H1 (cell line): Measurements from ENCODE around the gene PIK3C2G. TPM values are rescaled to one million over a fixed set of nuclear protein-coding genes. Genes with fewer than 3 reads are reported as not detected.

Experiments used
- CTCF ChIA-PET: fragments of 300-600 bp; sonication (Branson Sonifier 250); formaldehyde crosslinking; loops from one replicate; lab custom pipeline; 2021; ENCODE audit not compliant: partially characterized antibody; lab: Charles Lee
- POLR2A ChIA-PET: fragments of 300-600 bp; sonication (Branson Sonifier 250); formaldehyde crosslinking; loops from one replicate; lab custom pipeline; 2021; ENCODE audit warnings: inconsistent platforms; ENCODE audit not compliant: partially characterized antibody; lab: Charles Lee
- DNase-seq, 2 experiments: peaks; one replicate each; pipeline versions ENCODE4 v3.0.0 to v3.0.0-alpha.2; 2010 to 2022; ENCODE audit warnings: low spot score in 2 of 2, low read depth in 1 of 2, mixed read lengths in 1 of 2
- FAIRE-seq: peaks from 2 replicates; lab custom pipeline; 2011; peaks lifted over from hg19 to GRCh38; lab: Jason Lieb, UNC
- H2AFZ ChIP-seq: 2 replicates; pipeline ENCODE4 v1.8.1; 2012; ENCODE audit warnings: low read length, inconsistent platforms
- H2AK5ac ChIP-seq: 2 replicates; pipeline ENCODE4 v1.6.1; 2013; ENCODE audit warnings: low read depth, low read length
- H2BK120ac ChIP-seq: replicated peaks from 2 replicates; pipeline ENCODE3; 2013; ENCODE audit warnings: low read depth, low read length, inconsistent platforms
- H2BK12ac ChIP-seq: 2 replicates; pipeline ENCODE4 v1.6.1; 2013; ENCODE audit warnings: low read depth, low read length
- H2BK15ac ChIP-seq: 2 replicates; pipeline ENCODE4 v1.6.1; 2013; ENCODE audit warnings: low read length
- H2BK20ac ChIP-seq: 2 replicates; pipeline ENCODE4 v1.6.1; 2013; ENCODE audit warnings: low read length
- H2BK5ac ChIP-seq: 2 replicates; pipeline ENCODE4 v1.6.1; 2013; ENCODE audit warnings: low read depth, low read length
- H3K14ac ChIP-seq: 2 replicates; pipeline ENCODE4 v1.6.1; 2013; ENCODE audit warnings: inconsistent platforms; ENCODE audit not compliant: insufficient read length
- H3K18ac ChIP-seq: 2 replicates; pipeline ENCODE4 v1.6.1; 2013; ENCODE audit warnings: low read length; ENCODE audit errors: extremely low read depth
- H3K23ac ChIP-seq: 2 replicates; pipeline ENCODE4 v1.6.1; 2013; ENCODE audit warnings: inconsistent platforms; ENCODE audit not compliant: insufficient read length
- H3K23me2 ChIP-seq: 2 replicates; pipeline ENCODE4 v1.6.1; 2013; ENCODE audit warnings: low read depth, low read length
- H3K27ac ChIP-seq: 2 replicates; pipeline ENCODE4 v1.6.1; 2011; ENCODE audit warnings: low read depth, low read length, inconsistent platforms
- H3K27me3 ChIP-seq, 4 experiments: replicated peaks in 1 of 4; 1 replicate in 1 of 4; 2 replicates in 3 of 4; pipeline versions ENCODE4 v1.6.1 to v1.8.1; 2011 to 2013; ENCODE audit warnings: low read length in 3 of 4, mild to moderate bottlenecking in 3 of 4, inconsistent platforms in 2 of 4, mixed read lengths in 2 of 4, moderate library complexity in 1 of 4; ENCODE audit not compliant: control insufficient read depth in 3 of 4, insufficient read depth in 3 of 4; ENCODE audit errors: extremely low read depth in 1 of 4
- H3K36me3 ChIP-seq, 4 experiments: 2 replicates each; pipeline versions ENCODE4 v1.6.1 to v1.8.1; 2011 to 2013; ENCODE audit warnings: mild to moderate bottlenecking in 4 of 4, low read length in 3 of 4, moderate library complexity in 2 of 4, control low read depth in 1 of 4, inconsistent platforms in 1 of 4; ENCODE audit not compliant: insufficient read depth in 4 of 4, control insufficient read depth in 2 of 4
- H3K4ac ChIP-seq: replicated peaks from 2 replicates; pipeline ENCODE3; 2013; ENCODE audit warnings: low read length, low read depth, mixed read lengths, inconsistent platforms; ENCODE audit not compliant: insufficient read length
- H3K4me1 ChIP-seq, 4 experiments: replicated peaks in 1 of 4; 1 replicate in 1 of 4; 2 replicates in 3 of 4; pipeline versions ENCODE4 v1.6.1 to v1.8.1; 2011 to 2013; ENCODE audit warnings: low read length in 3 of 4, inconsistent platforms in 2 of 4, mixed read lengths in 1 of 4; ENCODE audit not compliant: insufficient read depth in 4 of 4, control insufficient read depth in 3 of 4
- H3K4me2 ChIP-seq, 2 experiments: 2 replicates each; pipeline versions ENCODE4 v1.6.1 to v1.8.1; 2011 to 2013; ENCODE audit warnings: low read depth in 2 of 2, low read length in 2 of 2, control low read depth in 1 of 2, inconsistent platforms in 1 of 2, mild to moderate bottlenecking in 1 of 2; ENCODE audit not compliant: insufficient read depth in 1 of 2
- H3K4me3 ChIP-seq, 4 experiments: fragments of 200-600, 300-600 bp in 1 of 4; sonication (generic), shearing (Covaris generic), sonication (Bioruptor Twin) in 1 of 4; 2 replicates each; pipeline versions ENCODE4 v1.5.1 to v1.8.1; 2011 to 2016; ENCODE audit warnings: low read length in 4 of 4, low read depth in 3 of 4, control low read depth in 2 of 4, inconsistent platforms in 2 of 4, mild to moderate bottlenecking in 2 of 4, mixed read lengths in 1 of 4, moderate library complexity in 1 of 4; ENCODE audit not compliant: insufficient read depth in 2 of 4; ENCODE audit errors: extremely low read depth in 1 of 4
- H3K56ac ChIP-seq: replicated peaks from 2 replicates; pipeline ENCODE3; 2013; ENCODE audit warnings: low read depth, mild to moderate bottlenecking, mixed read lengths, low read length, inconsistent platforms; ENCODE audit not compliant: insufficient read length
- H3K79me1 ChIP-seq: 2 replicates; pipeline ENCODE4 v1.6.1; 2013; ENCODE audit warnings: low read depth, low read length, control low read depth
- H3K79me2 ChIP-seq, 2 experiments: 2 replicates each; pipeline versions ENCODE4 v1.6.1 to v1.8.1; 2012 to 2013; ENCODE audit warnings: low read length in 2 of 2, mild to moderate bottlenecking in 2 of 2, inconsistent platforms in 1 of 2; ENCODE audit not compliant: insufficient read depth in 2 of 2, control insufficient read depth in 1 of 2
- H3K9ac ChIP-seq, 4 experiments: replicated peaks in 1 of 4; 1 replicate in 1 of 4; 2 replicates in 3 of 4; pipeline versions ENCODE4 v1.6.1 to v1.8.1; 2011 to 2013; ENCODE audit warnings: low read depth in 3 of 4, low read length in 3 of 4, control low read depth in 2 of 4, mild to moderate bottlenecking in 2 of 4, moderate library complexity in 2 of 4, inconsistent platforms in 1 of 4; ENCODE audit errors: extremely low read depth in 1 of 4
- H3K9me3 ChIP-seq, 2 experiments: 2 replicates each; pipeline versions ENCODE4 v1.6.1 to v1.8.1; 2012 to 2013; ENCODE audit warnings: mild to moderate bottlenecking in 2 of 2, moderate library complexity in 2 of 2, control low read depth in 1 of 2, inconsistent platforms in 1 of 2, low read depth in 1 of 2, low read length in 1 of 2, mixed read lengths in 1 of 2; ENCODE audit not compliant: insufficient read depth in 2 of 2
- H4K20me1 ChIP-seq, 2 experiments: replicated peaks in 1 of 2; 2 replicates each; pipeline versions ENCODE3 to v1.8.1; 2011 to 2013; ENCODE audit warnings: inconsistent platforms in 2 of 2, low read length in 2 of 2, mild to moderate bottlenecking in 1 of 2; ENCODE audit not compliant: insufficient read depth in 2 of 2, control insufficient read depth in 1 of 2
- H4K5ac ChIP-seq: 2 replicates; pipeline ENCODE4 v1.6.1; 2013; ENCODE audit warnings: low read length, low read depth, mixed read lengths, inconsistent platforms; ENCODE audit not compliant: insufficient read length
- H4K8ac ChIP-seq: 2 replicates; pipeline ENCODE4 v1.8.0; 2013; ENCODE audit warnings: mild to moderate bottlenecking, moderate library complexity, low read length, inconsistent platforms; ENCODE audit not compliant: insufficient read depth; ENCODE audit errors: extremely low read depth
- H4K91ac ChIP-seq: replicated peaks from 2 replicates; pipeline ENCODE3; 2013; ENCODE audit warnings: low read length, mixed read lengths, inconsistent platforms; ENCODE audit not compliant: insufficient read length
- CEBPB ChIP-seq: IDR thresholded peaks from 2 replicates; pipeline ENCODE4 v1.6.1; 2012; ENCODE audit warnings: low read depth, low read length
- EZH2 ChIP-seq: fragments of 200-600 bp; sonication (generic); IDR thresholded peaks from 2 replicates; pipeline ENCODE4 v1.7.1; 2012; ENCODE audit warnings: low read depth, mild to moderate bottlenecking, moderate library complexity, low read length, inconsistent platforms; ENCODE audit not compliant: severe bottlenecking
- JUN ChIP-seq: IDR thresholded peaks from 2 replicates; pipeline ENCODE4 v1.6.1; 2011; ENCODE audit warnings: low read depth, mild to moderate bottlenecking, improper control_type of control experiment, low read length
- POLR2A ChIP-seq, 2 experiments: IDR thresholded peaks; 1 replicate in 1 of 2; 2 replicates in 1 of 2; pipeline ENCODE4 v1.6.1; 2011; ENCODE audit warnings: low read depth in 2 of 2, low read length in 2 of 2, mild to moderate bottlenecking in 2 of 2; ENCODE audit errors: control extremely low read depth in 1 of 2
- RNF2 ChIP-seq: fragments of 200-900, 300-1000 bp; sonication (generic); IDR thresholded peaks from 2 replicates; pipeline ENCODE4 v1.7.1; 2016; ENCODE audit warnings: borderline replicate concordance, low read depth, mild to moderate bottlenecking, antibody characterized with exemption, low read length; ENCODE audit not compliant: poor library complexity, severe bottlenecking; ENCODE audit errors: missing control alignments
- YY1 ChIP-seq: IDR thresholded peaks from 2 replicates; pipeline ENCODE4 v1.6.1; 2011; ENCODE audit warnings: low read depth, mild to moderate bottlenecking, low read length
- polyA plus RNA-seq, 7 experiments: library from polyadenylated mRNA; depleted of rRNA in 3 of 7; stranded (reverse) in 5 of 7; unstranded in 2 of 7; fragments of >200 nt in 5 of 7; fragments of 200-250 nt in 2 of 7; gene quantifications; 1 replicate in 5 of 7; 2 replicates in 1 of 7; 4 replicates in 1 of 7; pipeline versions ENCODE4 v1.2.1 to v1.2.3, GENCODE V29; 2011 to 2013; ENCODE audit warnings: missing spikeins in 2 of 7, mixed read lengths in 2 of 7
- total RNA-seq: library from RNA; stranded (reverse); fragmentation: NEBNext Ultra II Directional; extraction: Animal tissue kit (Norgen Biotek cat#: 25700); gene quantifications from 2 replicates; pipeline ENCODE4 v1.2.1, GENCODE V29; 2021

The PIK3C2G gene
- total and polyA plus RNA-seq, 2 of the 8 experiments (the other 6 are each of a cell fraction or from before 2014, with no cell fraction given): not detected

DNA sequence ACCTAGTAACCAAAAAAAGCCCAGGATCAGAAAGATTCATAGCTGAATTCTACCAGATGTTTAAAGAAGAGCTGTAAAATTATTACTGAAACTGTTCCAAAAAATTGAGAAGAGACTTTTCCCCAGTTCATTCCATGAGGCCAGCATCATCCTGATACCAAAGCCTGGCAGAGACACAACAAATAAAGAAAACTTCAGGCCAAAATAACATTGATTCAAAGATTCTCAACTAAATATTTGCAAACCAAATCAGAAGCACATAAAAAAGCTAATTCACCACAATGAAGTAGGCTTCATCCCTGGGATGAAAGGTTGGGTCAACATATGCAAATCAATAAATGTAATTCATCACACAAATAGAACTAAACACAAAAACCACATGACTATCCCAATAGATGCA, 325.3 kb downstream of the PIK3C2G start:
- DNase-seq: no peak
- TF ChIP-seq CEBPB (no peak), EZH2 (no peak), POLR2A (IDR thresholded peaks at IDR 0.05; ENCODE audit: control extremely low read depth in 1 of 2, low read depth in 2 of 2, low read length in 2 of 2) (no peak), RNF2 (no peak), YY1 (no peak), JUN (no peak)
- H3K27me3 ChIP-seq: peaks cover 0 to 1% (median 0%) of the 10 kb centered on the region in 4 experiments; a peak in 1 of 7 replicates
- no peak overlapping the region for H3K23ac ChIP-seq
- ChIA-PET POLR2A (no interaction called here), CTCF (interaction anchor here (0.9 to 1.3 kb wide), 3 partner anchors 9 to 34 kb away, joined by 3 read pairs; no protein-coding TSS in a partner anchor)
- no peak overlapping the region for H3K18ac ChIP-seq
- H3K9ac ChIP-seq: no peak overlapping the region
- H2AK5ac ChIP-seq: no peak overlapping the region
- no peaks in the 10 kb centered on the region for H4K20me1 ChIP-seq
- no peak for FAIRE-seq
- H2BK5ac ChIP-seq: no peak overlapping the region
- H3K79me2 ChIP-seq: no peaks in the 10 kb centered on the region
- no peak overlapping the region for H2BK15ac ChIP-seq
- no peak overlapping the region for H3K56ac ChIP-seq
- no peak overlapping the region for H2AFZ ChIP-seq
- no peak overlapping the region for H4K91ac ChIP-seq
- no peaks in the 10 kb centered on the region; a peak in 1 of 4 replicates for H3K9me3 ChIP-seq
- no peak overlapping the region for H2BK20ac ChIP-seq
- no peak overlapping the region for H4K8ac ChIP-seq
- no peak overlapping the region for H3K14ac ChIP-seq
- no peaks in the 10 kb centered on the region for H3K4me1 ChIP-seq
- H3K36me3 ChIP-seq: no peaks in the 10 kb centered on the region; a peak in 1 of 8 replicates
- H2BK12ac ChIP-seq: no peak overlapping the region
- H3K27ac ChIP-seq: no peak overlapping the region
- no peaks in the 10 kb centered on the region for H3K23me2 ChIP-seq
- no peak overlapping the region for H4K5ac ChIP-seq
- H3K4me2 ChIP-seq: no peak overlapping the region
- H3K79me1 ChIP-seq: no peaks in the 10 kb centered on the region
- H2BK120ac ChIP-seq: no peak overlapping the region
- H3K4ac ChIP-seq: no peak overlapping the region
- no peak overlapping the region for H3K4me3 ChIP-seq
